GM21390 (cell line): Measurements from ENCODE around the gene DNAJC4.

Experiments used
- ATAC-seq: cut with Tn5 transposase; IDR thresholded peaks from one replicate; pipeline ENCODE4 v1.9.1; 2021; ENCODE audit not compliant: unreplicated experiment

The DNAJC4 gene

GRCh38 chr11:64227405-64227956, 2.9 kb upstream of the DNAJC4 start:
- no peak for ATAC-seq

- ATAC-seq, result no peak
Observed at GRCh38 chr11:64229090-64229743, 1.1 kb upstream of the DNAJC4 start.

- ATAC-seq, result no peak
Observed at GRCh38 chr11:64229744-64230170, 591 bp upstream of the DNAJC4 start.

GRCh38 chr11:64230985-64231365, 627 bp downstream of the DNAJC4 start:
- ATAC-seq, result no peak

GRCh38 chr11:64231546-64231945, 1.2 kb downstream of the DNAJC4 start:
- ATAC-seq, result no peak

- ATAC-seq, result no peak
Observed at GRCh38 chr11:64232182-64232966, 2.0 kb downstream of the DNAJC4 start.

- no peak for ATAC-seq
Observed at GRCh38 chr11:64232967-64233315, 2.6 kb downstream of the DNAJC4 start.

- ATAC-seq, result no peak
Observed at GRCh38 chr11:64233913-64234586, 3.7 kb downstream of the DNAJC4 start, which contains the start of gene VEGFB. Gene VEGFB (plus strand): TSS chr11:64234584. CDS start chr11:64234834, 250 bp downstream.

- no peak for ATAC-seq
Observed at GRCh38 chr11:64234647-64235379, 4.5 kb downstream of the DNAJC4 start.

GRCh38 chr11:64235437-64236161, 5.3 kb downstream of the DNAJC4 start:
- ATAC-seq, result no peak

- ATAC-seq, result no peak
Observed at GRCh38 chr11:64237484-64237951, 7.2 kb downstream of the DNAJC4 start.

- no peak for ATAC-seq
Observed at GRCh38 chr11:64238076-64238475, 7.7 kb downstream of the DNAJC4 start.

GRCh38 chr11:64238999-64239398, 8.7 kb downstream of the DNAJC4 start:
- ATAC-seq, result no peak

- no peak for ATAC-seq
Observed at GRCh38 chr11:64239662-64240434, 9.5 kb downstream of the DNAJC4 start.

- ATAC-seq, result peak; percentile 45
Observed at GRCh38 chr11:64240435-64241240, 10.3 kb downstream of the DNAJC4 start, which contains the start of gene FKBP2. Gene FKBP2 (plus strand): TSS chr11:64241095. CDS start chr11:64242388, 1,293 bp downstream.

- ATAC-seq, result peak; percentile 58
Observed at GRCh38 chr11:64241241-64241490, 10.8 kb downstream of the DNAJC4 start.

- ATAC-seq, result peak; percentile 59
Observed at GRCh38 chr11:64241491-64242374, 11.4 kb downstream of the DNAJC4 start.
